Measurements from ENCODE around the gene HCN4.

The HCN4 gene

DNA sequence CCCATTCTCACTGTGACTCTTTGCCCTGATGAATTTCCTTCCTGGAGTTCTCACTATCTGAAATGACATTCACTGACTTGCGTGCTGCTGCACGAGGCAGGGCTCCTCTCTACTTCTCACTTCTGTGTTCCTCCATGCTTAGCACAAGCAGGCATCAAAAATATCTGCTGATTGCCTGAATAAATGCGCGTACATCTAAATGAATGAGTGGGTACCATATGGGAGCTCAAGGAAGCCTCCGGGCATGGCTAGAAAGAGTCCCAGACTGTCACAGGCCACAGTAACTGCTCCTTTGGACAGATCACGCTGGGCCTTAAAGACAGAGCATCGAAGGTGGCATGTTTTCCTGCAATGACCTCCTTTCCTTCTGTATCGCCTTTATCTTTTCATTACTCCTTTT lies 31.6 kb downstream of the HCN4 start:
- no peak overlapping the region for H4K8ac ChIP-seq (ENCODE audit: low read depth, low read length)
- no peak overlapping the region for H2AK5ac ChIP-seq (ENCODE audit: low read depth, low read length)
- no peaks in the 10 kb centered on the region for H3K36me3 ChIP-seq (replicated peaks in 1 of 2; ENCODE audit: control insufficient read depth in 2 of 2, insufficient read depth in 2 of 2, low read length in 2 of 2)
- no peak overlapping the region for H3K4me3 ChIP-seq (ENCODE audit: low read length in 2 of 2)
- no peak overlapping the region for H2BK12ac ChIP-seq (ENCODE audit: low read length)
- H3K4me2 ChIP-seq (ENCODE audit: insufficient read depth, low read length, poor library complexity, severe bottlenecking): no peak overlapping the region
- H3K27ac ChIP-seq (replicated peaks; ENCODE audit: low read length): no peak overlapping the region
- no CpG with 5 or more reads among the region's 8 CpGs for WGBS, 2 donors (ENCODE audit: extremely low coverage in 2 of 2, insufficient read length in 2 of 2, insufficient replicate concordance in 1 of 2)
- H3K14ac ChIP-seq (ENCODE audit: low read length): no peak overlapping the region
- no peak overlapping the region for H3K23ac ChIP-seq (ENCODE audit: low read depth, low read length, poor library complexity)
- H2BK120ac ChIP-seq (ENCODE audit: low read depth, low read length): no peak overlapping the region
- H2BK5ac ChIP-seq (ENCODE audit: low read length): no peak overlapping the region
- H3K4me1 ChIP-seq (ENCODE audit: control insufficient read depth in 2 of 2, insufficient read depth in 1 of 2, low read depth in 1 of 2, low read length in 2 of 2): no peaks in the 10 kb centered on the region
- H3K9ac ChIP-seq (ENCODE audit: low read depth, low read length, poor library complexity): no peak overlapping the region
- H2AFZ ChIP-seq (ENCODE audit: low read length): no peak overlapping the region
- no peak overlapping the region for H3K18ac ChIP-seq (ENCODE audit: low read length)
- no peaks in the 10 kb centered on the region for H3K9me3 ChIP-seq (replicated peaks in 1 of 2; ENCODE audit: control insufficient read depth in 2 of 2, insufficient read depth in 1 of 2, low read depth in 1 of 2, low read length in 2 of 2)
- DNase-seq (ENCODE audit: low spot score): no peak
- H3K79me1 ChIP-seq (ENCODE audit: low read depth, low read length): no peaks in the 10 kb centered on the region
- no peak overlapping the region for H3K4ac ChIP-seq (ENCODE audit: low read length)
- H3K27me3 ChIP-seq (ENCODE audit: control insufficient read depth in 3 of 3, insufficient read depth in 3 of 3, low read depth in 1 of 3, low read length in 3 of 3): no peaks in the 10 kb centered on the region
- no peak overlapping the region for H2BK15ac ChIP-seq (ENCODE audit: low read length)
- no peak overlapping the region for H4K91ac ChIP-seq (ENCODE audit: low read depth, low read length, poor library complexity)

DNA sequence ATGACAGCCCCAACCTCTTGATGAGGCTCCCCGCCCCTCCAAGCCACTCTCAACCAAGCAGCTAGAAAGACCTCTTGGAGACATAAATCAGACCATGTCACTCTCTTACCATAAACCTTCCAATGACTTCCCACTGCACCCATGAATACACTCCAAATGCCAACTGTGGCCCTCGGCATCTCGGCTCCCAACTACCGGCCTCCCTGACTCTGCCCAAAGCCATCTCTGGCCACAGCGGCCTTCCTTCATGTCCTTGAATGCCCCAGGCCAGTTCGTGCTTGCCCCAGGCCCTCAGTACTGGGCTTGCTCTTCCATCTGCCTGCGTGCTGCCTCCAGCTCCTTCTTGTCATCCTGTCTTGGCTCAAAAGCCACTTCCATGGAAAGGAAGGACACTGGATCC lies 32.0 kb downstream of the HCN4 start:
- Histone ChIP-seq H3K9ac (ENCODE audit: low read depth, low read length, poor library complexity) (no peak overlapping the region), H3K4me3 (ENCODE audit: low read length in 2 of 2) (no peak overlapping the region), H3K4ac (ENCODE audit: low read length) (no peak overlapping the region), H3K18ac (ENCODE audit: low read length) (no peak overlapping the region), H2BK120ac (ENCODE audit: low read depth, low read length) (no peak overlapping the region), H3K23ac (ENCODE audit: low read depth, low read length, poor library complexity) (no peak overlapping the region), H3K14ac (ENCODE audit: low read length) (no peak overlapping the region), H3K27ac (replicated peaks; ENCODE audit: low read length) (no peak overlapping the region), H2AFZ (ENCODE audit: low read length) (no peak overlapping the region), H2BK12ac (ENCODE audit: low read length) (no peak overlapping the region), H2AK5ac (ENCODE audit: low read depth, low read length) (no peak overlapping the region), H2BK5ac (ENCODE audit: low read length) (no peak overlapping the region), H3K9me3 (replicated peaks in 1 of 2; ENCODE audit: control insufficient read depth in 2 of 2, insufficient read depth in 1 of 2, low read depth in 1 of 2, low read length in 2 of 2) (no peaks in the 10 kb centered on the region), H3K4me1 (ENCODE audit: control insufficient read depth in 2 of 2, insufficient read depth in 1 of 2, low read depth in 1 of 2, low read length in 2 of 2) (no peaks in the 10 kb centered on the region), H4K91ac (ENCODE audit: low read depth, low read length, poor library complexity) (no peak overlapping the region), H3K79me1 (ENCODE audit: low read depth, low read length) (no peaks in the 10 kb centered on the region), H3K4me2 (ENCODE audit: insufficient read depth, low read length, poor library complexity, severe bottlenecking) (no peak overlapping the region), H3K27me3 (ENCODE audit: control insufficient read depth in 3 of 3, insufficient read depth in 3 of 3, low read depth in 1 of 3, low read length in 3 of 3) (no peaks in the 10 kb centered on the region), H4K8ac (ENCODE audit: low read depth, low read length) (no peak overlapping the region), H2BK15ac (ENCODE audit: low read length) (no peak overlapping the region), H3K36me3 (replicated peaks in 1 of 2; ENCODE audit: control insufficient read depth in 2 of 2, insufficient read depth in 2 of 2, low read length in 2 of 2) (no peaks in the 10 kb centered on the region)
- no CpG with 5 or more reads among the region's 7 CpGs for WGBS, 2 donors (ENCODE audit: extremely low coverage in 2 of 2, insufficient read length in 2 of 2, insufficient replicate concordance in 1 of 2)
- DNase-seq (ENCODE audit: low spot score): no peak

DNA sequence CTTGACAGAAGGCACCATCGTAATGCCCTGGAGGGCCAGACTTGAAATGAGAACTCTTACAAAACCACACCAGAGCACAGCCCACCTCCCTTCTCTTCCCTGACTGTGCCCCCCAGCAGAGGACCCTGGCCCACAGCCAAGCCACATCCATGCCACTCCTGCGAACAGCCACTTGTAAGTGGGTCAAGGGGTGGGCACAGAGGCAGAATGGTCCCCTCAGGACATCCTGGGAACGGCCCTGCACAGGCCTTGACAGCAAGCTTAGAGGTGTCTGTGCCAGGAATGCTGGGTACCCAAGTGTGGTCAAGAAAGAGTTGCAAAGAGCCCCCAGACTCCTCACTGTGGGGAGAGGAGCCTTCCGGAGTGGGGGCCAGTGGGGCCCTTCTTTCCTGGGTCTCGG lies 33.3 kb downstream of the HCN4 start:
- WGBS, 2 donors (ENCODE audit: extremely low coverage in 2 of 2, insufficient read length in 2 of 2, insufficient replicate concordance in 1 of 2): no CpG with 5 or more reads among the region's 5 CpGs
- H3K4me1 ChIP-seq (ENCODE audit: control insufficient read depth in 2 of 2, insufficient read depth in 1 of 2, low read depth in 1 of 2, low read length in 2 of 2): no peaks in the 10 kb centered on the region
- no peak overlapping the region for H2AK5ac ChIP-seq (ENCODE audit: low read depth, low read length)
- H3K4me3 ChIP-seq (ENCODE audit: low read length in 2 of 2): no peak overlapping the region
- H3K9ac ChIP-seq (ENCODE audit: low read depth, low read length, poor library complexity): no peak overlapping the region
- no peaks in the 10 kb centered on the region for H3K27me3 ChIP-seq (ENCODE audit: control insufficient read depth in 3 of 3, insufficient read depth in 3 of 3, low read depth in 1 of 3, low read length in 3 of 3)
- no peak overlapping the region for H2BK12ac ChIP-seq (ENCODE audit: low read length)
- H3K79me1 ChIP-seq (ENCODE audit: low read depth, low read length): no peaks in the 10 kb centered on the region
- no peak overlapping the region for H3K18ac ChIP-seq (ENCODE audit: low read length)
- H3K4me2 ChIP-seq (ENCODE audit: insufficient read depth, low read length, poor library complexity, severe bottlenecking): no peak overlapping the region
- H4K91ac ChIP-seq (ENCODE audit: low read depth, low read length, poor library complexity): no peak overlapping the region
- H2AFZ ChIP-seq (ENCODE audit: low read length): no peak overlapping the region
- no peak overlapping the region for H4K8ac ChIP-seq (ENCODE audit: low read depth, low read length)
- no peak overlapping the region for H3K23ac ChIP-seq (ENCODE audit: low read depth, low read length, poor library complexity)
- H3K9me3 ChIP-seq (replicated peaks in 1 of 2; ENCODE audit: control insufficient read depth in 2 of 2, insufficient read depth in 1 of 2, low read depth in 1 of 2, low read length in 2 of 2): no peaks in the 10 kb centered on the region
- no peak overlapping the region for H3K4ac ChIP-seq (ENCODE audit: low read length)
- H2BK15ac ChIP-seq (ENCODE audit: low read length): no peak overlapping the region
- no peak for DNase-seq (ENCODE audit: low spot score)
- no peak overlapping the region for H3K14ac ChIP-seq (ENCODE audit: low read length)
- H2BK5ac ChIP-seq (ENCODE audit: low read length): no peak overlapping the region
- no peak overlapping the region for H2BK120ac ChIP-seq (ENCODE audit: low read depth, low read length)
- no peaks in the 10 kb centered on the region for H3K36me3 ChIP-seq (replicated peaks in 1 of 2; ENCODE audit: control insufficient read depth in 2 of 2, insufficient read depth in 2 of 2, low read length in 2 of 2)
- H3K27ac ChIP-seq (replicated peaks; ENCODE audit: low read length): no peak overlapping the region

DNA sequence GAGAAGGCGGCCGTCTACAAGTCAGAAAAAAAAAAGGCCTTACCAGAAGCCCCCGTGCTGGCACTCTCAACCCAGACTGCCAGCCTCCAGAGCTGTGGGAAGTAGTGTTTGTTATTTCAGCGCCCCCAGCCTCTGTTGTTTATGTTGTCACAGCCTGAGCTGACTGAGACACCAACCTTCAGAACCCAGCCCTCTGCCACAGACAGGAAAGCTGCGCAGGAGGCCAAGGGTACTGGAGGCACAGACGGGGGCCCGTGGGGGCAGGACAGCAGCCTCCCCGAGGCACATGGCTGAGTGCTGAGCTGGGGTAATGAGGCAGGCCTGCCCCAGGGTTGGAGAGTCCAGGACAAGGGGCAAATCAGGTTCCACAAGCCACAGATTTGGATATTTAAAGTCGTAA lies 33.7 kb downstream of the HCN4 start:
- Histone ChIP-seq H3K4me1 (ENCODE audit: control insufficient read depth in 2 of 2, insufficient read depth in 1 of 2, low read depth in 1 of 2, low read length in 2 of 2) (peaks cover 0 to 2% of the 10 kb centered on the region in 2 donors), H3K23ac (ENCODE audit: low read depth, low read length, poor library complexity) (no peak overlapping the region), H4K8ac (ENCODE audit: low read depth, low read length) (no peak overlapping the region), H2BK12ac (ENCODE audit: low read length) (no peak overlapping the region), H2BK5ac (ENCODE audit: low read length) (no peak overlapping the region), H3K9ac (ENCODE audit: low read depth, low read length, poor library complexity) (no peak overlapping the region), H2BK120ac (ENCODE audit: low read depth, low read length) (no peak overlapping the region), H3K4me2 (ENCODE audit: insufficient read depth, low read length, poor library complexity, severe bottlenecking) (no peak overlapping the region), H3K79me1 (ENCODE audit: low read depth, low read length) (no peaks in the 10 kb centered on the region), H3K14ac (ENCODE audit: low read length) (peak overlapping the region; percentile 26), H3K4ac (ENCODE audit: low read length) (no peak overlapping the region), H3K4me3 (ENCODE audit: low read length in 2 of 2) (no peak overlapping the region), H3K36me3 (replicated peaks in 1 of 2; ENCODE audit: control insufficient read depth in 2 of 2, insufficient read depth in 2 of 2, low read length in 2 of 2) (no peaks in the 10 kb centered on the region), H2BK15ac (ENCODE audit: low read length) (no peak overlapping the region), H3K18ac (ENCODE audit: low read length) (no peak overlapping the region), H2AFZ (ENCODE audit: low read length) (no peak overlapping the region), H2AK5ac (ENCODE audit: low read depth, low read length) (no peak overlapping the region), H4K91ac (ENCODE audit: low read depth, low read length, poor library complexity) (no peak overlapping the region), H3K9me3 (replicated peaks in 1 of 2; ENCODE audit: control insufficient read depth in 2 of 2, insufficient read depth in 1 of 2, low read depth in 1 of 2, low read length in 2 of 2) (no peaks in the 10 kb centered on the region), H3K27ac (replicated peaks; ENCODE audit: low read length) (no peak overlapping the region), H3K27me3 (ENCODE audit: control insufficient read depth in 3 of 3, insufficient read depth in 3 of 3, low read depth in 1 of 3, low read length in 3 of 3) (no peaks in the 10 kb centered on the region)
- DNase-seq (ENCODE audit: low spot score): no peak
- no CpG with 5 or more reads among the region's 9 CpGs for WGBS, 2 donors (ENCODE audit: extremely low coverage in 2 of 2, insufficient read length in 2 of 2, insufficient replicate concordance in 1 of 2)
